HCT116 (cell line): Measurements from ENCODE around the gene KCNIP4. TPM values are rescaled to one million over a fixed set of nuclear protein-coding genes. Genes with fewer than 3 reads are reported as not detected.

ENCODE experiments used
- ATAC-seq: fragments of 200-7000 bp; cut with Tn5 transposase; 2 replicates; pipeline ENCODE4 v1.9.1; 2020; ENCODE audit warnings: mild to moderate bottlenecking, moderate library complexity
- BruUV-seq: library from RNA; stranded (reverse); fragments of 400-500 nt; replicated peaks from 2 replicates; lab custom pipeline; 2021; lab: Mats Ljungman, UMichigan
- CTCF ChIA-PET: fragments of 300-600 bp; sonication (Branson Sonifier 250); formaldehyde crosslinking; loops from one replicate; lab custom pipeline; 2021; ENCODE audit warnings: antibody characterized with exemption; lab: Charles Lee
- POLR2A ChIA-PET: fragments of 300-600, 350-600 bp; sonication (Branson Sonifier 250); formaldehyde crosslinking; loops from one replicate; lab custom pipeline; 2021; ENCODE audit warnings: antibody characterized with exemption; lab: Charles Lee
- RAD21 ChIA-PET, 2 experiments: fragments of 300-600 bp; sonication (Branson Sonifier 250); formaldehyde crosslinking; loops; one replicate each; lab custom pipeline; 2023; ENCODE audit warnings: low total read pairs in 2 of 2; ENCODE audit not compliant: uncharacterized antibody in 2 of 2, unreplicated experiment in 2 of 2, low non-redundant PET in 1 of 2; lab: Charles Lee
- DNase-seq: peaks from one replicate; pipeline ENCODE4 v3.0.0-alpha.2; 2010; ENCODE audit warnings: low read depth, low spot score
- H2AFZ ChIP-seq: fragments of 200-600 bp; shearing (Covaris generic), sonication (generic); 2 replicates; pipeline ENCODE4 v1.6.1; 2017; ENCODE audit warnings: low read depth, mixed run types, mixed read lengths, antibody characterized with exemption, low read length; ENCODE audit not compliant: poor library complexity, severe bottlenecking
- H3K27ac ChIP-seq: 2 replicates; pipeline ENCODE4 v1.5.1; 2012; ENCODE audit warnings: low read depth, low read length
- H3K27me3 ChIP-seq: fragments of 200-600 bp; sonication (generic); 2 replicates; pipeline ENCODE4 v1.6.1; 2016; ENCODE audit warnings: mixed run types, low read length, mixed read lengths; ENCODE audit not compliant: insufficient read depth
- H3K36me3 ChIP-seq, 2 experiments: fragments of 200-500 bp in 1 of 2; fragments of 200-600 bp in 1 of 2; sonication (Bioruptor generic) in 1 of 2; sonication (generic) in 1 of 2; 2 replicates each; pipeline versions ENCODE4 v1.5.1 to v1.6.1; 2014 to 2016; ENCODE audit warnings: low read length in 2 of 2, inconsistent platforms in 1 of 2, mixed read lengths in 1 of 2, mixed run types in 1 of 2; ENCODE audit not compliant: insufficient read depth in 2 of 2, control insufficient read depth in 1 of 2
- H3K4me1 ChIP-seq, 2 experiments: fragments of 200-600 bp in 1 of 2; sonication (generic) in 1 of 2; 2 replicates each; pipeline versions ENCODE4 v1.5.1 to v1.6.1; 2012 to 2017; ENCODE audit warnings: low read length in 2 of 2, inconsistent platforms in 1 of 2, mild to moderate bottlenecking in 1 of 2, mixed read lengths in 1 of 2, mixed run types in 1 of 2, moderate library complexity in 1 of 2; ENCODE audit not compliant: insufficient read depth in 2 of 2, control insufficient read depth in 1 of 2
- H3K4me2 ChIP-seq: fragments of 200-600 bp; sonication (generic); 2 replicates; pipeline ENCODE4 v1.6.1; 2017; ENCODE audit warnings: mixed run types, low read length, mixed read lengths
- H3K4me3 ChIP-seq, 2 experiments: fragments of 200-600 bp in 1 of 2; sonication (generic) in 1 of 2; replicated peaks in 1 of 2; 2 replicates each; pipeline ENCODE4 v1.5.1; 2011 to 2016; ENCODE audit warnings: low read length in 2 of 2, control low read depth in 1 of 2, low read depth in 1 of 2, mild to moderate bottlenecking in 1 of 2, mixed read lengths in 1 of 2, mixed run types in 1 of 2
- H3K79me2 ChIP-seq: fragments of 200-600 bp; sonication (generic); 2 replicates; pipeline ENCODE4 v1.6.1; 2017; ENCODE audit warnings: mild to moderate bottlenecking, mixed run types, low read length, moderate library complexity, mixed read lengths; ENCODE audit not compliant: insufficient read depth
- H3K9ac ChIP-seq: fragments of 200-600 bp; sonication (generic); 2 replicates; pipeline ENCODE4 v1.6.1; 2016; ENCODE audit warnings: low read length, mixed read lengths
- H3K9me2 ChIP-seq: fragments of 200-600 bp; sonication (generic), shearing (Covaris generic); 2 replicates; pipeline ENCODE4 v1.6.1; 2017; ENCODE audit warnings: mixed run types, mild to moderate bottlenecking, moderate library complexity; ENCODE audit not compliant: insufficient read depth
- H3K9me3 ChIP-seq, 2 experiments: fragments of 200-500 bp in 1 of 2; fragments of 200-600 bp in 1 of 2; sonication (Bioruptor generic) in 1 of 2; sonication (generic) in 1 of 2; 2 replicates each; pipeline ENCODE4 v1.6.1; 2014 to 2017; ENCODE audit warnings: low read length in 2 of 2, mixed read lengths in 2 of 2, inconsistent platforms in 1 of 2, low read depth in 1 of 2, mild to moderate bottlenecking in 1 of 2, mixed run types in 1 of 2, moderate library complexity in 1 of 2; ENCODE audit not compliant: control insufficient read depth in 1 of 2, insufficient read depth in 1 of 2
- H4K20me1 ChIP-seq: fragments of 200-600 bp; sonication (generic), shearing (Covaris generic); 2 replicates; pipeline ENCODE4 v1.6.1; 2017; ENCODE audit warnings: mixed run types, mild to moderate bottlenecking, moderate library complexity; ENCODE audit not compliant: insufficient read depth
- CBX3 ChIP-seq: IDR thresholded peaks from 2 replicates; pipeline ENCODE4 v1.6.1; 2012; ENCODE audit warnings: low read depth
- CEBPB ChIP-seq: IDR thresholded peaks from 2 replicates; pipeline ENCODE4 v1.6.1; 2012; ENCODE audit warnings: low read depth
- EGR1 ChIP-seq: IDR thresholded peaks from 2 replicates; pipeline ENCODE4 v1.6.1; 2012; ENCODE audit warnings: low read depth
- ELF1 ChIP-seq: IDR thresholded peaks from 2 replicates; pipeline ENCODE4 v1.6.1; 2012; ENCODE audit warnings: low read depth, borderline replicate concordance
- EZH2phosphoT487 ChIP-seq: fragments of 200-600 bp; IDR thresholded peaks from 2 replicates; pipeline ENCODE4 v1.6.1; 2018; ENCODE audit warnings: antibody characterized with exemption, borderline replicate concordance
- MAX ChIP-seq: IDR thresholded peaks from 2 replicates; pipeline ENCODE4 v1.6.1; 2012
- POLR2A ChIP-seq: IDR thresholded peaks from 2 replicates; pipeline ENCODE4 v1.7.0; 2011; ENCODE audit warnings: borderline replicate concordance; ENCODE audit not compliant: insufficient read depth, insufficient read length; ENCODE audit errors: extremely low read depth
- SIN3A ChIP-seq: IDR thresholded peaks from 2 replicates; pipeline ENCODE4 v1.6.1; 2012; ENCODE audit warnings: low read depth
- SRF ChIP-seq: IDR thresholded peaks from 2 replicates; pipeline ENCODE4 v1.6.1; 2012; ENCODE audit warnings: low read depth
- ZNF274 ChIP-seq: fragments of 200-500 bp; sonication (Bioruptor generic); IDR thresholded peaks from 2 replicates; pipeline ENCODE4 v1.6.1; 2014; ENCODE audit warnings: mild to moderate bottlenecking, low read depth, low read length, inconsistent platforms
- intact Hi-C: fragments of 100-400 bp; cut with micrococcal nuclease; formaldehyde crosslinking; loops from 2 replicates; pipeline ENCODE4 v1.10.0; 2022
- total RNA-seq: library from RNA; stranded (reverse); gene quantifications from one replicate; pipeline ENCODE4 v1.2.1, GENCODE V29; 2021; ENCODE audit not compliant: unreplicated experiment
- TF ChIP-seq, protein P1 (sequence below): IDR thresholded peaks from 2 replicates; pipeline ENCODE4 v1.6.1; 2012

The KCNIP4 gene
- total RNA-seq, 1 experiment from 2014 or later, result not detected

DNA sequence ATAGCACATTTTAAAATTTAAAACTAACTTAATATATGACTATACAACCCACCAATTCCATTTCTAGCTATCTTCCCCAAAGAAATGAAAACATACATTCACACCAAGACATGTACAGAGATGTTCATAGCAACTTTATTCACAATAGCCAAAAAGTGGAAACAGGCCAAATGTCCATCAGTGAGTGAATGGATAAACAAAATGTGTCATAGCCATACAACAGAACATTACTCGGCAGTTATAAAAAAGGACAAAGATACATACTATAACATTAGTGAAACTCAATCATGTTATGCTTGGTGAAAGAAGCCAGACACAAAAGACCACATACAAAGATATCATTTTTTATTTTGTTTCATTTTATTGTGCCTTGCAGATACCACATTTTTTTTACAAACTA, 851.5 kb downstream of the KCNIP4 start:
- intact Hi-C loops, result no loop called here
- Histone ChIP-seq H3K9me2 (no peaks in the 10 kb centered on the region), H3K9ac (no peak overlapping the region), H3K79me2 (no peaks in the 10 kb centered on the region)
- no TSS peak for BruUV-seq
- TF ChIP-seq ZNF274 (no peak), EGR1 (no peak), MAX (no peak), POLR2A (no peak), CEBPB (no peak), SRF (no peak), CBX3 (no peak)
- TF ChIP-seq, protein P1, sequence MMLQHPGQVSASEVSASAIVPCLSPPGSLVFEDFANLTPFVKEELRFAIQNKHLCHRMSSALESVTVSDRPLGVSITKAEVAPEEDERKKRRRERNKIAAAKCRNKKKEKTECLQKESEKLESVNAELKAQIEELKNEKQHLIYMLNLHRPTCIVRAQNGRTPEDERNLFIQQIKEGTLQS, result no peak
- TF ChIP-seq, all 23 proteins: peak for 0
- Histone ChIP-seq H2AFZ (no peak overlapping the region), H3K4me2 (no peak overlapping the region), H3K4me1 (no peaks in the 10 kb centered on the region), H3K4me3 (no peak overlapping the region), H3K27ac (no peak overlapping the region), H3K27me3 (no peaks in the 10 kb centered on the region), H4K20me1 (no peaks in the 10 kb centered on the region), H3K36me3 (no peaks in the 10 kb centered on the region), H3K9me3 (peaks cover 4 to 7% of the 10 kb centered on the region in 2 experiments; a peak in 2 of 4 replicates)
- POLR2A ChIA-PET, result no interaction called here
- DNase-seq (no peak), ATAC-seq (no peak)
- RAD21 ChIA-PET, result no interaction called here
- CTCF ChIA-PET, result no interaction called here

DNA sequence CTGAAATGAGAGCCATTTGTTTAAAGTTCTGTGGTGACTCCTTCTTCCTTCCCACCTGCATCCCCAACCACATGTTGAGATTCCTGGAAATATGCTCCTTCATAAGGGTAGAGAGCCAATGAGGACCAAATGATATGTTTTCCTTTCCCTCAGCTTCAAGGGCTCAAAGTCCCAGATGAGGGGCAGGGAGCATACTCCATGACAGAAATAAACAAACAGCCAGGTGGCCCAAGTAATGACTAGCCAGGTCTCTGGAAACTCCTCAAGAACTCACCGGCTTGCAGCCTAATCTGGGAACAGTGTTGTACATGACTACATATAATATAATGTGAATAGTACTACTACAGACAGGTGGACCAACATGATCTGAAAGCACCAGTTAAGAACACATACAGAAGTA, 856.0 kb downstream of the KCNIP4 start:
- H3K4me1 ChIP-seq, result no peaks in the 10 kb centered on the region
- no peak overlapping the region for H3K4me3 ChIP-seq
- ChIA-PET RAD21 (no interaction called here), CTCF (no interaction called here), POLR2A (no interaction called here)
- BruUV-seq, result no TSS peak
- H4K20me1 ChIP-seq, result no peaks in the 10 kb centered on the region
- H3K9me2 ChIP-seq, result no peaks in the 10 kb centered on the region
- DNase-seq (no peak), ATAC-seq (no peak)
- no peak for TF ChIP-seq SIN3A
- no peak for TF ChIP-seq CBX3
- no peak for TF ChIP-seq ELF1
- no peak for TF ChIP-seq EZH2phosphoT487
- H2AFZ ChIP-seq, result no peak overlapping the region
- no peaks in the 10 kb centered on the region for H3K27me3 ChIP-seq
- peaks cover 4 to 5% of the 10 kb centered on the region in 2 experiments; a peak in 2 of 4 replicates for H3K9me3 ChIP-seq
- no peak overlapping the region for H3K4me2 ChIP-seq
- H3K79me2 ChIP-seq, result no peaks in the 10 kb centered on the region
- intact Hi-C loops, result no loop called here
- H3K36me3 ChIP-seq, result no peaks in the 10 kb centered on the region
- no peak overlapping the region for H3K27ac ChIP-seq
- H3K9ac ChIP-seq, result no peak overlapping the region
